HG03520 (cell line): ENCODE results near the gene SULT1E1.

ENCODE experiments used
- ATAC-seq: cut with Tn5 transposase; IDR thresholded peaks from one replicate; pipeline ENCODE4 v1.9.1; 2021; ENCODE audit warnings: mild to moderate bottlenecking, moderate library complexity; ENCODE audit not compliant: unreplicated experiment

SULT1E1 gene, protein sequence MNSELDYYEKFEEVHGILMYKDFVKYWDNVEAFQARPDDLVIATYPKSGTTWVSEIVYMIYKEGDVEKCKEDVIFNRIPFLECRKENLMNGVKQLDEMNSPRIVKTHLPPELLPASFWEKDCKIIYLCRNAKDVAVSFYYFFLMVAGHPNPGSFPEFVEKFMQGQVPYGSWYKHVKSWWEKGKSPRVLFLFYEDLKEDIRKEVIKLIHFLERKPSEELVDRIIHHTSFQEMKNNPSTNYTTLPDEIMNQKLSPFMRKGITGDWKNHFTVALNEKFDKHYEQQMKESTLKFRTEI

DNA sequence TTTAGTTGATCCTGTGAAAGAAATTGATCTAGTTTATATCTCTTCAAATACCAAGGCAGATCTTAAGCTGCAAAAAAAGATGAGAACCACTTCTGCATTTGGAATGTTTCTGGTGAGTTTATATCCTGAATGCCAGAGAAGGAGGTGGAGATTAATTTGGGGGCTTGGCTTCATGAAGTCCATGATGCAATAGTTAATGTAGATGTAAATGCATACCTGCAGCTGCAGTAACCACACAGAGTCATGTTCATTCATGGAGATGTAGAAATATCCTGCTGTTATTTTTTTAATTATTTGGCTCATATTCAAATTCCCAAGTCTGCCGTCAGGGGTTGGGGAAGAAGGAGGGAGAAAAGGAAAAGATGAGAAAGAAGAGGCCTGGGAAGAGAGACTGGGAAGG is at the start of gene SULT1E1:
Gene SULT1E1 (minus strand): TSS at position 94 of the 400 bp plus-strand sequence. CDS start 2,501 bp downstream, outside the sequence.
- ATAC-seq = no peak

DNA sequence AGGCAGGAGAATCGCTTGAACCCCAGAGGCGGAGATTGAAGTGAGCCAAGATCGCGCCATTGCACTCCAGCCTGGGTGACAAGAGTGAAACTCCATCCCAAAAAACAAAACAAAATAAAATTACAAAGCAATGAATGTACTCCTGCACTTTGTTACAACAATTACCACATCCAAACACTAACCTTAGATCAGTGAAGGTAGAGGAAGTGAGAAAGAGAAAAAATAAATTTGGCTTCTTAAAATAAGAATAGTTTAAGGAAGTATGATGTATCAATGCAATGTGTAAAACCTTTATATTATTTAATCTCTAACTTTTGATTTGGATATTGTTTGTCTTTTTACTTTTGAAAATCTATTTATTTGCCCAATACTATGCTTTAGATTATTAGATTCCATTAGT is 49.2 kb upstream of the SULT1E1 start:
- no peak for ATAC-seq

DNA sequence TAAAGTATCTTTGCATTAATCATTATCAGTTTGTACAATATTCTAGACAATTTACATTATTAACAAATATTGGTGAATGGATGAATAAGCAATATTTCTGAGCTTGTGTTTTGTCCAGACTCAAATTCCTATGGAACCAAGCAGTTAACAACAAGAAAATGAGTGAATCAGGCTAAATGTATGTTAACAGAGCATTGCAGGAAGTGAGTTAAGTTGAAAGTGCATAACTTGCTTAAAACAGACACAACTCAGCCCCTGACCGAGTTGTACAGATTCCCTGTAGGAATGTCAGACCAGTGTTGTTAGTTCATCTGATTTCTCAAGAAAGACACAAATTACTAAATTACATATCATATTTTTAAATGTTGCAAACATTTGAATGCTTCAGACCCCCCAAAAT is 47.2 kb upstream of the SULT1E1 start:
- no peak for ATAC-seq

DNA sequence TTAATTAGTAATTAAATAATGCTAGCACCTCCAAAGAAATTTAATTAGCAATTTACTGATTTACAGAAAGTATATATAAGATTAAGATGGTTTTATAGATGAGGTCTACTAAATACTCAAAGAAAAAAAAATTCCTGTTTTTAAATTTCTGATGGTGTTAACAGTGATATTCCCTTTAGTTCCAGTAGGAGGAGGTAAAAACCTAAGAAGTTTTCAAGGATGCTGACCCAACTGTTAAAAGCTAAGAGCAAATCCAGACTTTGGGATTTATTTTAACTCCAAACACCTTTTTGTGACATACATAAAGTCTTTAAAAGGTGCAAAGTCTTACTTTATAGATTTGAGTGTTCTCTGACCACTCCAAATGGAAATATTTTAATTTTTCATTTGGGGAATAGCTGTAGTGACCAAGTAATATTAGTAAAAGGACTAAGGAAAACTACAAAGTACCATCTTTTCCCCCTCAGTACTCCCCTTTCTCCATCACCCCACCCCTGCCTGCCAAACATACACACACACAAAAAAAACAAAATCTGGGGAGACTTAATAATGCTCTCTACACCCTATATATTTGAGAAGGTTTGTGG is 36.7 kb upstream of the SULT1E1 start:
- no peak for ATAC-seq

DNA sequence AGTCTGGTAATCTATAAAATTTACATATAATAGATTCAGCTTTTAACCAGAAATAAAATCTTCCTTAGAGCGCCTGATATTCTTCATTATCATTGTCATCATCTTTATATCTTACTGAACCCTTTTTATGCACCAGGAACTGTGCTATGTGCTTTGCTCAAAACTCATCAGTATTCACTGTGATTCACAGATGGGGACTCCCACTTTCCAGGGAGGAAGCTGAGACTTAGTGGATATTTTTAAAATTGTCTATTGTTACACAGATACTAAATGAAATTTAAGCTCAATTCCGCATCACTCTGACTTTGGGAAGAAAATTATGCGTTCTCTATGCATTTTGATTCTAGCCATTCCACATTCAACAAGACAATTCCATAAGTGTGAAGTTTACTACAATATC is 34.8 kb upstream of the SULT1E1 start:
- no peak for ATAC-seq

DNA sequence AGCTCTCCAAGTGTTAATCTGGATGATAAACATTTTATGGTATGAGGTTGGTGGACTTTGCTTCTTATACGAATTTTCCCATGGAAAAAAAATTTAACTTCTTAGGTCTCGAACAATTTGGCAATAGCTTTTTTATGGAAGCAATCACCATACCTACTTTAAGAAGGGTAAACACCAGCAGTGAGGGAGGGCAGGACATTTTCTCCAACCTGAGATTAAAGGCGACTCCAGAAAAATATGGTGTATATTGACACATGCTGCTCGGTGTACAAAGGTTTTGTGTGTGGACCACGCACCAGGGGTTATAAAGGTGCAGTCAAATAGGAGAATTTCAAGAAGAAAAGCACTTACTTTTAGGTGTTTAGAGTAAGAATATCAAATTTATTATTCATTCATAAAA is 34.2 kb upstream of the SULT1E1 start:
- no peak for ATAC-seq

DNA sequence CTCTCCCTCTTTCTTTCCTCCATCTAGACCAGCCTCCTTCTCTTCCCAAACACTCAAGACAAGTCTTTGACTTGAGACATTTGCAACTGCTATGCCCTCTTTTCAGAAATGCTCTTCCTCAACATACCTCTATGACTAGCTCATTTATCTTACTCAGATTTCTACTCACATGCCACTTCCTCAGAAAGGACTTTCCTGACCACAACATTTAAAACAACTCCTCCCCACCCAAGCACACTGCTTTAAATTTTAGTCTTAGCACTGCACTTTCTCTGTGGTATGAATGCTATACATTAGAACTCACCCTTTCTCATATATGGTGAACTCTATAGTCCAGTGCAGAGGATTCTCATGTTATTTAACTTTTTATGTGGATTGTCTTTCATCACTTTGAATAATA is 28.4 kb upstream of the SULT1E1 start:
- ATAC-seq = no peak

DNA sequence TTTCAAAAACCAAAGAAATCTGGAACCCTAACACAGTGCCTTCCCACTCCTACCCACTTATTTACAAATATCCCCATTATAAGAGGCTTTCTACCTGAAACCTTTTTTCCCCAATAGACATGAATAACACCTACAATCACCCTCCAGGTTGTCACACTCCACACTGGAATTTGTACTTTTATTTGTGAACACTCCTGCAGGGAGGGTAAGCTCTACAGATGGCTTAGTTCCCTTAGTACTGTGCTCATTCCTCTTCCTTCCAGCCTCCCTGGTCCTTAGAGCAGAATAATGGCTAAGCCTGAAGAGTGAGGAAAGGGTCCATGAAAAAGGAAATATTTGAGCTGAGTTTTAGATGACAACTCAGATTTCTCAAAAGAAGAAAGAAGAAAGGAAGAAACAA is 22.2 kb upstream of the SULT1E1 start:
- ATAC-seq = no peak

DNA sequence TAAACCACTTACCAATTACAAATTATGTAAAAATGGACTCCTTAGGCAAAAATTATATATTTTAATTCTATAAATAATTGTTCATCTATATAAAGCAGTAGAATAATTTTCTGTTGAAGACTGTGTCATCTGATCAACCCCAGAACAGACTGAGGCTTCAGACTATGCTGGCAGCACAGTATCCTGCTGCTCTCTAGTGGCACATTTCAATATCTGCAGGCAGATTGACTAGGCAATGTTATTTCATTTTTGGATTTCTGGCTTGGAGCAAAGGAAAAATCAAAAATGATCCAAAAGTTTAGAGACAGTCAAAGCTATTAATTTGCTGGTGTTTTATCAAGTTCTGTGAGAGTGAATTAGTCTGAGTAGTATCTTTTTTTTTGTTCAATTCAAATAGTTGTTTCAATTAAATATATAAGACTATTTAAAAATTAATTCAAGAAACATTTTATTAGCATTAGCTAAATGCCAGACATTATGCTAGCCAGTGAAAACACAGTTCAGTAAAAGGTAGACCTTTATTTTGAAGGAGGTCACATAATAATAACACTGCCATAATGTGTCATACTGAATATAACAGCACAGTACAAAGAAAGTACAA is 21.3 kb upstream of the SULT1E1 start:
- peak; percentile 86 for ATAC-seq

DNA sequence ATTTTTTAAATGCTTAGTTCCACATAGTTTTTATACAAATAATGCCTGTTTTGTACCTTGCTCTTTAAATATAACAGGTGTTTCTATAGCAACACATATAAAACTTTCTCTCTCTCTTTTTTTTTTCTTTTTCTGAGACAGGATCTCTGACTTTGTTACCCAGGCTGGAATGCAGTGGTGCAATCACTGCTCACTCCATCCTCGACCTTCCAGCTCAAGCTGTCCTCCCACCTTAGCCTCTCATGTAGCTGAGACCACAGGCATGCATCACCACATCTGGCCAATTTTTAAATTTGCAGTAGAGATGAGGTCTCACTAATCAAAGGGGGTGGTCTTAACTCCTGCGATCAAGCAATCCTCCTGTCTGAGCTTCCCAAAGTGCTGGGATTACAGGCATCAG is 18.3 kb upstream of the SULT1E1 start:
- ATAC-seq = no peak

DNA sequence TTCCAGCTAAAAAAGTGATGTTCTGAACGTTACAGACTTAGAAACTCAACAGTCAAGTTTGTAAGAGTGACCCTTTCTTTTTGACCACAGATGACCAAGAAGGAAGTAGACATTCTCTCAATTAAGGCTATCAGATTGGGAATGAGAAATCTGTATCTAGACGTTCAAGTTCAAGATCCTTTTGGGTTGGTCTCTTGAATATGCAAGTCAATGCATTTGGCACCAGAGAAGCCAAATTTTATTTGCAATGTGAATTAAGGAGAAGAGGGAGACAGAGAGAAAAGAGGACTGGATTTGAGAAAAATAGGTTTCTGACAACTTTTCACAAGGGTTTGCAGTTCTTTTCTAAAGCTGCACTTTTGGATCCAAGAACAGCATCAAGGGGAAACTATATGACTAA is 17.5 kb upstream of the SULT1E1 start:
- no peak for ATAC-seq

DNA sequence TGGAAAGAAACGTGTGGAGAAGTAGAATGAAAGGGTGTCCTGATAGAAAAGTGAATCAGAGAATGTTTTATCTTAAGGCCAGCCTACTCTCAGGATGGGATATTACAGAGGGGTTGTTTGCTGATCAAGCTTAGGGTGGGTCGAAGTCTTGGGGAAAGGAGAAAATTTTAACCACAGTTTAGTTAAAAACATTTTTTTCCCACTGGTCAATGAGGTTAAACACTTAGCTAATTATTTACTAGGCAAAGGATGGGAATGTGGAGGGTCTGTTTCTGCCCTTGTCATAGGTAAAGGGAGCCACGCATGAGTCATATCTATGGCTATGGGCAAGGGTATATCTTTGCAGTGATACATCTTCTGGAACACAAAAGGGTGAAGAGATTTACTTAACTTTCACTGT is 16.1 kb upstream of the SULT1E1 start:
- ATAC-seq = no peak

DNA sequence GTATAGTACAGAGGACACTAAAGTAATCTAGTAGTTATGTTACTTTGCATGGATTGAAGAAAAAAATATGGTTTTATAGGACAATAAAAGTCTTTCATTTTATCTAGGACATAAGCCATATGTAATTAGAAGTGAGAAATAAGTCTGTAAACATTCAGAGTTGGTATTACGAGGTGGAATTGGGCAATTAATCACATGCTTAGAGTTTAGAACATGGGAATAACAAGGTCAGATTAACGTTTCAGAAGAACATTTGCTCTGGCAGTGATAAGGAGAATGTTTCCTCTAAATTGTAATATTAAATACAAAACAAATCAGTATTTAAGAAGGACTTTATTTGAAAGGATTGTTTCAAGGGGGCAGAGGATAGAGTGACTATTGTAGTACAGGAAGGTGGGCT is 15.6 kb upstream of the SULT1E1 start:
- no peak for ATAC-seq

DNA sequence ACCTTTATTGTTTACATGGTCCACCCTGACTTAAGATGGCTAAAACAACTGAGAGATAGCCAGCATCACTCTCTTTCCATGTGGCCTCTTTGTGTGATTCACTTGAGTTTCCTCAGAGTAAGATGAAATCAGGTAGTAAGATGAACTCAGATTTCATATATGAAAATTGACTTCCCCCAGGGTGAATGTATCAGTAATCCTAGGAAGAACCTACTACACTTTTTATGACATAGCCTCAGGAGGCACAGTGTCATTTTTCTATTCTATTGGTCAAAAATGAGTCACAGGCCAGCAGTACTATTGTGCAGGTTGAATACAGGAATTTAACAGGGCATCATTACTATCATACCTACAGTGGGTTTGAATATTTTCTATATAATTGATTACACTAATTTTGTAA is 14.6 kb upstream of the SULT1E1 start:
- no peak for ATAC-seq

DNA sequence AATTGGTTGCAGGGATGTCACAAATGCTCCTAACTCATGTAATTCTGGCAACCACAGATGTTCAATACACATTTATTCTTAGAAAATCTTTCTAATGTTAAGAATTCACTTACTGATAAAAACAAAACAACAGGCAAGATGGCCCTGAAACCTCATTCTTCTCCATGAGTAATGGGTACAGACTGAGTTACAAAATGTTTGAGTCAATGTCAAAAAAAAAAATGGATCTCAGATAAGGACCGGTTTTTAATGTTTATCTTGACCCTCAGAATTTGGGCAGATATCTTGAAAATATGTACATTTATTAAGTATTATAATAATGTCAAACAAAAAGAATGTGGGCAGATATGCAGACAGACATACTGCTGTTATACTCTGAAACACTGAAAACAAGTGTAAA is 1.8 kb upstream of the SULT1E1 start:
- no peak for ATAC-seq

DNA sequence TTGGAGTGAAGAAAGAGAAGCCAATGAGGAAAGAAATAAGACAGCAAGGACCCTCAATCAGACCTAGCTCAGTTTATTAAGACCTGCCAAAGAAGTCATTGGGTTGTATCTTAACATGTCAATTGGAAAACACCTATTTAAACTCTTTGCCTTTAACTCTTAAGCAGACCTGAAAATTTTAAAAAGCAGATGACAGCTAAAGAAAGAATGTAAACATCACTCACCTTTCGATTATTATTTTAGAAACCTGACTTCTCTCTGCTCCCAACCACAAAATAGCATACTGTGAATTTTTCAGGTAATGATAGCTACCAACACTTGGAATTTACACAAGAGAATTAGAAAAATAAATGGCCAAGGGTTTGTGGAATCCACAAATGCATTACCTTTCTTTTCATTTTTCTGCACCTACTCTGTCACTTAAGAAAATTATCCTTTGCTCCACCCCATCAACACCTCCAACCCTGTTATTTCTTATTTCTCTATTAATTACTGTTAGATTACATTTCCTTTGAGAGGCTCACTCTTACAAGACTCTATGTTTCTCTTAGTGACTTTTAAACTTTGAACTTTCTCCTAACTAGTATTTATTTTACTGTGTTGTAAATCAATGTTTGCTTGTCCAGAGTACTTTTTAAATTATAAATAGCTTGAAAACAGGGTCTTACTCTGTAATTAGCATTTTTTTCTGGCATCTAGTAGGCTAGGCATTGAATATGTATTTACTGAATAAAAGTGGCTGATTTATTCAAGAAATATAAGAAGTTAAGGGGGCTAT is 765 bp upstream of the SULT1E1 start:
- ATAC-seq = no peak

DNA sequence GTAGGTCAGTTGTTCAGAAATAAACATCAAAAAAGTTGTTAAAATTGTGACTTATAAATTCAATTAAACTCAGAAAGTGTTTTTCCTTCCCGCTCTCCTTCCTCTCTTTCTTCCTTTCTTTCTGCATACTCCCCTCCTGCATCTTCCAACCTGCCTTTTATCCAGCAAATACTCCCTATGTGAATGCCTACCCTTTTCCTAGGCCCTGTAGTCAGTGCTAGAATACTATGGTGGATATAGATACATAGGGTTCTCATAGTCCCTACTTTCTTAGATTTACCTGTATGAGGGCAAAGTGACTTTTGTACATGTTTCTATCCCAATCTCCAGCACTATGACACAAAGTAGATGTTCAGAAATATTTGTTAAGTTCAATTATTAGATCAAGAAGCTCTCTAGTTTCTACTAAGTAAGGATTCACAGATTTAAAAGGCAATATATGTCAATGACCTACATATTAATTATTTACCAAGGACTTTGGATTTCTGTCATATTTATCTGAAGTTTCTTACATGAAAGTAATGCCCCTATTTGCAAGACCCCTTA is 732 bp downstream of the SULT1E1 start:
- no peak for ATAC-seq

DNA sequence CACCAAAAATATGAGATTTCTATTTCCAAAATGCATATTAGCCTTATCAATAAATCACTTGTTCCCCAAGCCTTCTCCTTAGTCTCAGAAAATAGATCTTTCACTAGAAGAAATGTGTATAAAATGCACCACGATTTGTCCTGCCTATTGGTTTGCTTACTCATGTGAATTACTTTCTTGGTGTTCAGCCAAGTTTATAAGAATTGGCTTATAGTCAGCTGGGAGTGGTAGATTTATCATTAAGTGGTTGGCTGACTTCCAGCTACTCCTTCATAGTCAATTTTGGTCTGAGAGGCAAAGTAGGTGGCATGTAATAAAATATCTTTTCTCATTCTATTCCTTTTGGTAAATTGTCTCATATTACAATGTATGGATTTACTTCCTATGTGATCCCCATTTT is 1.3 kb downstream of the SULT1E1 start:
- ATAC-seq = no peak

DNA sequence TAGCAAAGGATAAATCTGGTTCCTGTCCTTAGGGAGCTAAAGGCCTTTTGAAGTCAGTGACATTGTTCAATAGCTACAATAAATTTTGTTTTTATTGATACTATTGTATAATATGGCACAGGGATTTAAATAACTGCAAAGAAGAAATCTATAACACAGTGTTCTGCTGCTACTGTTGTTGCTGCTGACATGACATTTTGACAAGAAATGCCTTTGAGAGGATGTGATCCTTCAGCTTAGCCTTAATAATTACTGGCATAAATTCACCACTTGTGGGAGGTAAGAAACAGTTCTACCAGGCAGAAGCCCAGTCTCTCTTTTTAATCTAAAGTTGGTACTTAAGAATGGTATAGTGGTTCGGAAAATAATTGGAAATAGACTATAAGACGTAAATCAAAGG is 4.1 kb downstream of the SULT1E1 start:
- ATAC-seq = no peak

DNA sequence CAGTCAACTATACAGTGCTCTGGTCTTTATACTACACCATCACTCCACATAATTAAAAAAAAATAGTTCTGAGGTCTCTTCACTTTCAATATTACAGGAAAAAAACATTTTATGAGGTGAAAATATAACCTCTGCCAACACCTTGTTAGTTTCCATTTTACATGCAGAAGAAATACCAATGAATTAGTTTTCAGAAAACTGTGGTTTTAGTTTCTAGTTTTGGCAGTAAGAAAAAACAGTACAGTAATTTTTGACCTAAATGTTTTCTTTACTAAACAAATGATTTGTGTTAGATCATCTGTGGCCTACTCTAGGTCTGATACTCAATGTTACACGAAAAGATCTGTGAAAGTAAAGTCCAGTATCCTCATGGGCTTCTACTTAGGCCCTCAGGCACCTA is 10.0 kb downstream of the SULT1E1 start:
- ATAC-seq = peak; percentile 78

DNA sequence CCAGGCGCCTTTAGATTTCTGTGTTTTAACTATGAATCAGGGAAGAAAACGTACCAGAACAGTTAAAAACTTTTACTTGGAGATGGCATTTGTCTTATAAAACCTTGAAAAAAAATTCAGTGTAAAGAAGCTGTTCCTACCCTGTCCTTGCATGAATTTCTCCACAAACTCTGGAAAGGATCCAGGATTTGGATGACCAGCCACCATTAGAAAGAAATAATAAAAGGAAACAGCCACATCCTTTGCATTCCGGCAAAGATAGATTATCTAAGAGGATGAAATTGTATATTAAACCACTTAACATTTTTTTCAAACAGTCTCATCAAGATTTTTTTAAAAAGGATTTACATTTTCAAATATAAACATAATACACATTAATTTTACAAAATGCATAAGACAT is 10.6 kb downstream of the SULT1E1 start:
- no peak for ATAC-seq

DNA sequence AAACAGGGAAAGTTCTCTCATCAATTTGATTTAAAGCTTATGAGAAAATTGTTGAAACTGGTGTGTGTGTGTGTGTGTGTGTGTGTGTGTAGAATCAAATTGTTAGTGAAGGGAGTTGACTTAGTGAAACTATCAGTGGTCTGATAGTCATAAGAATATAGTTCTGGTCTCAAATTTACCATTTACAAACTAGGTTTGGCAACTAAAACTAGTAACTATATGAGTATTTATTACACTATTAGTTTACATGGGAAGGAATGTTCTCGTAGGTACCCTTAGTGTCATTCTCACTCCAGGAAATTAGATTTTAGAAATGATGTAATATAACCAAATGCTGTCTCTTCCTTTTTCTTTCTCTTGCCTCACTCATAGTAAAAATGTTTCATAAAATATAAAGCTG is 11.9 kb downstream of the SULT1E1 start:
- ATAC-seq = no peak
